ENCODE data around the gene TMEM123. TPM values are rescaled to one million over a fixed set of nuclear protein-coding genes. Genes with fewer than 3 reads are reported as not detected.

Gene TMEM123
- total and polyA plus RNA-seq, 2 of the 13 experiments (the other 11 are each of a cell fraction or from before 2014, with no cell fraction given) = 365 to 2,761 TPM

DNA sequence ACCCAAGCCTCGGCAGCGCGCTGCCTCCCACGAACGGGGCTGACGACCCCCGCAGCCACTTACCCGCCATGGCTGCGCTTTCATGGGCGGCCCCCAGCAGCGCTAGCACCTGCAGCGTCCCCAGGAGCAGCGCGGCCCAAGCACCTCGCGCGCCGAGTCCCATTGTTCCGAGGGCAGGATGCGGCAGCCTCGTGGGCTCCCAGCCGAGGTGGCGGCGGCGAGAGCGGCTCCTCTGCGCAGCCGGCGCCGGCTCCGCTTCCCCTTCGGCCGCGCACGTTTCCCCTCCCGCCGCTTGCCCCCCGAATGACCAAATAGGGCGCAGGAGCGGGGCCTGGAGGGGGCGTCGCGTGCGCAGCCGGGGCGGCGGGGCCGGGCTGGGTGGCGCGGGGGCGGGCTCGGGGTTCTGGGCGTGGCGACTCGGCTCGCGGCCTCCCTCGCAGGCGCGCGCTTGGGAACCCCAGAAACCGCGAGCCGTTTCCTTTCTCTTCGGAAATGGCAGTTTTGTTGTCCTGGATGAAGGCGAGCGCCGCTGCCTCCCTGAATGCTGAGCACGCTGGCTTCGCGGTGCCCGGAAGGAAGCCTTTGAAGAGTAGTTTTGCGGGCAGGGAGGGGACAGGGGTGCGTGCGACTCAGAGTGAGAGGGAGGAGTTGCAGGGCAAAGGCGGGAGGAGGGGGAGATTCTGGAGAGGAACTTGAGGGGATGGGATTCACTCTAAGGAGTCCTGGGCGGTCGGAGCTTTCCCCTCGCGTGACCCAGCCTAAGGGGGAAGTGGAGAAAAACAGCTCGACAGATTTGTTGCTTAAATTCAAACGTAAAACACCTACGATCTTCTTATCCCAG, at the start of gene TMEM123 (continued):
- TF ChIP-seq, protein P1, sequence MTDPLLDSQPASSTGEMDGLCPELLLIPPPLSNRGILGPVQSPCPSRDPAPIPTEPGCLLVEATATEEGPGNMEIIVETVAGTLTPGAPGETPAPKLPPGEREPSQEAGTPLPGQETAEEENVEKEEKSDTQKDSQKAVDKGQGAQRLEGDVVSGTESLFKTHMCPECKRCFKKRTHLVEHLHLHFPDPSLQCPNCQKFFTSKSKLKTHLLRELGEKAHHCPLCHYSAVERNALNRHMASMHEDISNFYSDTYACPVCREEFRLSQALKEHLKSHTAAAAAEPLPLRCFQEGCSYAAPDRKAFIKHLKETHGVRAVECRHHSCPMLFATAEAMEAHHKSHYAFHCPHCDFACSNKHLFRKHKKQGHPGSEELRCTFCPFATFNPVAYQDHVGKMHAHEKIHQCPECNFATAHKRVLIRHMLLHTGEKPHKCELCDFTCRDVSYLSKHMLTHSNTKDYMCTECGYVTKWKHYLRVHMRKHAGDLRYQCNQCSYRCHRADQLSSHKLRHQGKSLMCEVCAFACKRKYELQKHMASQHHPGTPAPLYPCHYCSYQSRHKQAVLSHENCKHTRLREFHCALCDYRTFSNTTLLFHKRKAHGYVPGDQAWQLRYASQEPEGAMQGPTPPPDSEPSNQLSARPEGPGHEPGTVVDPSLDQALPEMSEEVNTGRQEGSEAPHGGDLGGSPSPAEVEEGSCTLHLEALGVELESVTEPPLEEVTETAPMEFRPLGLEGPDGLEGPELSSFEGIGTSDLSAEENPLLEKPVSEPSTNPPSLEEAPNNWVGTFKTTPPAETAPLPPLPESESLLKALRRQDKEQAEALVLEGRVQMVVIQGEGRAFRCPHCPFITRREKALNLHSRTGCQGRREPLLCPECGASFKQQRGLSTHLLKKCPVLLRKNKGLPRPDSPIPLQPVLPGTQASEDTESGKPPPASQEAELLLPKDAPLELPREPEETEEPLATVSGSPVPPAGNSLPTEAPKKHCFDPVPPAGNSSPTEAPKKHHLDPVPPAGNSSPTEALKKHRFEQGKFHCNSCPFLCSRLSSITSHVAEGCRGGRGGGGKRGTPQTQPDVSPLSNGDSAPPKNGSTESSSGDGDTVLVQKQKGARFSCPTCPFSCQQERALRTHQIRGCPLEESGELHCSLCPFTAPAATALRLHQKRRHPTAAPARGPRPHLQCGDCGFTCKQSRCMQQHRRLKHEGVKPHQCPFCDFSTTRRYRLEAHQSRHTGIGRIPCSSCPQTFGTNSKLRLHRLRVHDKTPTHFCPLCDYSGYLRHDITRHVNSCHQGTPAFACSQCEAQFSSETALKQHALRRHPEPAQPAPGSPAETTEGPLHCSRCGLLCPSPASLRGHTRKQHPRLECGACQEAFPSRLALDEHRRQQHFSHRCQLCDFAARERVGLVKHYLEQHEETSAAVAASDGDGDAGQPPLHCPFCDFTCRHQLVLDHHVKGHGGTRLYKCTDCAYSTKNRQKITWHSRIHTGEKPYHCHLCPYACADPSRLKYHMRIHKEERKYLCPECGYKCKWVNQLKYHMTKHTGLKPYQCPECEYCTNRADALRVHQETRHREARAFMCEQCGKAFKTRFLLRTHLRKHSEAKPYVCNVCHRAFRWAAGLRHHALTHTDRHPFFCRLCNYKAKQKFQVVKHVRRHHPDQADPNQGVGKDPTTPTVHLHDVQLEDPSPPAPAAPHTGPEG (CRISPR knock-in tag; IDR thresholded peaks at IDR 0.05) = 0 out of 2 replicates have a peak, but pooled peaks have one; percentile 20
- TF ChIP-seq CHCHD3 (CRISPR knock-in tag; IDR thresholded peaks at IDR 0.05) = no peak
- no peak; the same call in 1 of the 2 replicates for TF ChIP-seq ZNF296 (CRISPR knock-in tag; conservative IDR thresholded peaks at IDR 0.05)
- TF ChIP-seq ZNF260 (CRISPR knock-in tag; IDR thresholded peaks at IDR 0.05; ENCODE audit: borderline replicate concordance, low read depth) = no peak
- no peak for TF ChIP-seq KLF11 (CRISPR knock-in tag; IDR thresholded peaks at IDR 0.05)
- peak; percentile 43; the same call in 1 of the 2 replicates for TF ChIP-seq RXRA (CRISPR knock-in tag; IDR thresholded peaks at IDR 0.05)
- TF ChIP-seq MEIS2 (CRISPR knock-in tag; IDR thresholded peaks at IDR 0.05) = 0 out of 2 replicates have a peak, but pooled peaks have one; percentile 6
- TF ChIP-seq ZBTB1 (CRISPR knock-in tag; IDR thresholded peaks at IDR 0.05; ENCODE audit: borderline replicate concordance) = no peak
- peak; percentile 48 for TF ChIP-seq ERF (CRISPR knock-in tag; IDR thresholded peaks at IDR 0.05)
- TF ChIP-seq IKZF4 (CRISPR knock-in tag; IDR thresholded peaks at IDR 0.05; ENCODE audit: borderline replicate concordance, low read depth, not compliant biosample characterization) = peak; percentile 1
- TF ChIP-seq HCFC1 (IDR thresholded peaks at IDR 0.05; ENCODE audit: low read depth, low read length) = no peak
- TF ChIP-seq CENPX (CRISPR knock-in tag; IDR thresholded peaks at IDR 0.05) = no peak
- peak; percentile 49; the same call in 1 of the 2 replicates for TF ChIP-seq ZNF749 (CRISPR knock-in tag; IDR thresholded peaks at IDR 0.05; ENCODE audit: borderline replicate concordance)
- TF ChIP-seq KLF12 (CRISPR knock-in tag; IDR thresholded peaks at IDR 0.05; ENCODE audit: borderline replicate concordance) = no peak
- no peak for TF ChIP-seq PCBP1 (IDR thresholded peaks at IDR 0.05; ENCODE audit: borderline replicate concordance, low read depth, low read length)
- peak; percentile 59 for TF ChIP-seq CBFB (CRISPR knock-in tag; IDR thresholded peaks at IDR 0.05)
- TF ChIP-seq, protein P2, sequence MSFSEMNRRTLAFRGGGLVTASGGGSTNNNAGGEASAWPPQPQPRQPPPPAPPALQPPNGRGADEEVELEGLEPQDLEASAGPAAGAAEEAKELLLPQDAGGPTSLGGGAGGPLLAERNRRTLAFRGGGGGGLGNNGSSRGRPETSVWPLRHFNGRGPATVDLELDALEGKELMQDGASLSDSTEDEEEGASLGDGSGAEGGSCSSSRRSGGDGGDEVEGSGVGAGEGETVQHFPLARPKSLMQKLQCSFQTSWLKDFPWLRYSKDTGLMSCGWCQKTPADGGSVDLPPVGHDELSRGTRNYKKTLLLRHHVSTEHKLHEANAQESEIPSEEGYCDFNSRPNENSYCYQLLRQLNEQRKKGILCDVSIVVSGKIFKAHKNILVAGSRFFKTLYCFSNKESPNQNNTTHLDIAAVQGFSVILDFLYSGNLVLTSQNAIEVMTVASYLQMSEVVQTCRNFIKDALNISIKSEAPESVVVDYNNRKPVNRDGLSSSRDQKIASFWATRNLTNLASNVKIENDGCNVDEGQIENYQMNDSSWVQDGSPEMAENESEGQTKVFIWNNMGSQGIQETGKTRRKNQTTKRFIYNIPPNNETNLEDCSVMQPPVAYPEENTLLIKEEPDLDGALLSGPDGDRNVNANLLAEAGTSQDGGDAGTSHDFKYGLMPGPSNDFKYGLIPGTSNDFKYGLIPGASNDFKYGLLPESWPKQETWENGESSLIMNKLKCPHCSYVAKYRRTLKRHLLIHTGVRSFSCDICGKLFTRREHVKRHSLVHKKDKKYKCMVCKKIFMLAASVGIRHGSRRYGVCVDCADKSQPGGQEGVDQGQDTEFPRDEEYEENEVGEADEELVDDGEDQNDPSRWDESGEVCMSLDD (CRISPR knock-in tag; IDR thresholded peaks at IDR 0.05; ENCODE audit: borderline replicate concordance) = peak; percentile 89

All from HepG2 (cell line).